Measurements from ENCODE around the gene ZMYND11.
"Not testable (repeated sequence)": the region's sequence is repeated elsewhere in the genome, so short reads cannot be mapped to it uniquely, and the experiment has no call there.

The ZMYND11 gene

DNA sequence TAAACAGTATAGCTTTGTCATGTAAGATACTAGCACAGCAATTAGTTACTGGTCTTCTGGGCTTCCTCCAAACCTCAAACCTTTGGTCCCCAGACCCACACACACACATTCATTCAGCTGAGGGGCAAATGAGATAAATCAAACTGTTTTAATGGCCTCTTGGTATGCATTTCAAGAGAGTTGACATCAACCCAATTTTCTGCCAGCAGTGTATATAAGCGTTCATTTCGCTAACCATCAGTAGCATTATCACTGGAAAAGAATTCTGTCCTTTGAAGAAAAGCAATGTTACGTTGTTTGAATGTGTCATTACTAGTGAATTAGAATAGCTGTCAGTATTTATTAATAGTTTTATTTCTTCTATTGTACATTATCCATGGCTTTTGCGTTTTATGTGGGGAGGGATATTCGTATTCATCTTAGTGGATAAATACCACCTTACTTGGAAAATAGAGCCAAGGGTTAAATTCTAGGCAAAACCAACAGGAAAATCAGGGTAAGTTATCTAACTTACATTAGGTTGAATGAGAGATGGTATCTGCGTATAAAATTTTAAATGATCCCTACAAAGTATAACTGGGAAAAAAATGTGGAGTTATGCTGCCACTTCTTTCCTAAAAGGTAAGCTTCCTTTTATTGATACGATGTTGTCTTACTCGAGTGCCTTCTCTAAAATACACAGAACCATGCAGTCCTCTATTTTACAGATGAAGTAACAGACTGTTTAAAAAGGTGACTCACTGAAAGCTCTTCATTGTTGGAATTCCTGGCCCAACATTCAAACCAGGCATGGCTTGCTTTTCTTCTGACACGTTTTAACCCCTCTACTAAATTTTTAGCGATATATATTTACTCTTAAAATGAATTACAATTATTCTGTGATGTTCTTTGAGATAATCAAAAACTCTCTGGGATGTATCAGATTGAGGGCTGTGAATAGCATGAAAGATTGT lies 2.0 kb upstream of the ZMYND11 start:
- DNase-seq (ENCODE audit: low spot score): peak; percentile 71
- FAIRE-seq: peak; percentile 91

DNA sequence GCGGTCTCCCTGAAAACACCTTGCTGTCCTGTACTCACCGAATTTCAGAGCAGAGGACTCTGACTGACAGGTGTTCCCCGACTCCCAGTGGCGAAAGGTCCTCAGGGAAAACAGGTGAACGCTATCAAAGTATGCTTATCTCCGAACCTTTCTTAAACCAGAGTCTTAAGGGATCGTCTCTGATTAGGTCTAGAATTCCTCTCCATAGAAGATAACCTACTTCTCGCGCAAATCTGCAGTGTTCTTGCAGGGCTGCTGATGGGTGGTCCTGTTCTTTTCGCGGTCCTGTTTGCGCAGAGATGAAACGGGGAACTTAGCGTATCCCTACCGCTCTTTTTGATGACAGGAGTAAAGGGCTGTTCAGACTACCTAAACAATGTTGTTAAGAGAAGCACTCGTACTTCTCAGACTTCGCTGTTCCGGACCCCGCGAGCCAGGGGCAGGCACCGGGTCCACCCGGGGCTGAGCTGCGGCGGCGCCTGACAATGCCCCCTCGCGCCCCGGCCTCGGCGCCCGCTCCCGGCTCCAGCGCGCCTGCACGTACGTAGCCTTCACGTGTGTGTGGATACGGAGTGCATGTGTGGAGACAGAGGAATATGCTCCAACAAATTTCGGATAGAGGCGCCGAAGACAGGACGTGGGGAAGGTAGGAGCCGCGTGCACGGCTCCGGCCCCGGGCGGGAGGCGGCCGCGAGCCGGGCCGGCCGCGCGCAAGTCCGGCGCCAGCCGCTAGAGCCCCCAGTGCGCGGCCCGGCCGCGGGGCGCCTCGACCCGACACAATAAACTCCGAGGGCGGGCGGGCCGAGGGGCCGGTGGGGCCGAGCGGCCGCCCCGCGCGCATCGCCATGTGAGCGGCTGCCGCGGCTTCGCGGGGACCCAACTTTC lies 766 bp upstream of the ZMYND11 start:
- DNase-seq (ENCODE audit: low spot score) (peak; percentile 12), FAIRE-seq (no peak)

DNA sequence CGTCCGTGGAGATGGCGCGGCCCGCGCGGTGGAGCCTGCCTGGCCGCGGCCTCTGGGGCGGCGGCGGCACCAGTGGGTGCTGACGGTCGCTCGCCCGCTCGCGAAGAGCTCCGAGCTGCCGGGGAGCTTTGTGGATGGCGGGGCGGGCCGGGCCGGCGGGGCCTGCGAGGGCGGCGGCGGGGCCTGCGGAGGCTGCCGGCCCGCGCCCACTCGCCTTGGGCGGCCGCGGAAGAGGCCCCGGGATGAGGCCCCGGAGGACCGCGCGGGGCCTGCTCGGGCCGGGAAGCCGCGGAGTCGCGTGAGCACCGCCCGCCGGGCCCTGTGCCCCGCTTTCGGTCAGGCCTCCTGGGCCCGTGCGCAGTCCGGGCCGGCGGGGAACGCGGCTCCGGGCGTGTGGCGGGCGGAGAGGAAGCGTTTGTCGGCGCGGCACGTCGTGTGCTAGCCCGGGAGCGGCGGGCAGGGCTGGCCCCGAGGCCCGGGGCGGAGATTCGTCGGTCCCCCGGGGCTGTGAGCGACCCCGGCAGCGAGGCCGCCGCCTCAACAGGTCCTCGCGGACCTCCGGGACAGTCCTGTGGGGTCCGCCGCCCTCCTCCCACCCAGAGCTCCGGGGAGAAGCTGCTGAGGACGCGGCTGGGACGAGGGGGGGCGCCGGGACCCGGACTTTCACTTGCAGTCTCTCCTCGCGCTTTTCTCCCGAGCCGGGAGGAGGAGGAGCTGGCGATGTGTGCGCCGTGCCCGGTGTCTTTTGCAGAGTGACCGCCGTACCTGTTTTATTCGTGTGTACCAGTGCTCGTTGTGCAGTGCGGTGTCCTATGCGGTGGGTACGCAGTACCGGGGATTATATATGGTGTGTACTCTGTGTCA lies 578 bp downstream of the ZMYND11 start:
- DNase-seq (ENCODE audit: low spot score): peak; percentile 34

DNA sequence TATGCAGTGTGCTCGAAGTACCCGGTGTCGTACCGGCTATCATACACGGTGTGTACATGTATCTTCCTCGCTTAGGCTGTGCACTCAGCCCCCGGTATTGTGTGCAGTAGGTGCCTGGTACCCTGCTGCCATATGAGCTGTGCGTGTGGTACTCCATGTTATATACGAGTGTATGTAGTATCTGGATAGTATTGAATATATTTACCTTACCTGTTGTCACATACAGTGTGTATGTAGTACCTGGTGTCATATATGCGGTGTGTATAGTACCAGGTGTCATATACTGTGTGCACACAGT lies 1.2 kb downstream of the ZMYND11 start:
- DNase-seq (ENCODE audit: low spot score): no peak
- FAIRE-seq: no peak

More for the DNA sequence above, 578 bp downstream of the ZMYND11 start:
- FAIRE-seq: no peak

DNA sequence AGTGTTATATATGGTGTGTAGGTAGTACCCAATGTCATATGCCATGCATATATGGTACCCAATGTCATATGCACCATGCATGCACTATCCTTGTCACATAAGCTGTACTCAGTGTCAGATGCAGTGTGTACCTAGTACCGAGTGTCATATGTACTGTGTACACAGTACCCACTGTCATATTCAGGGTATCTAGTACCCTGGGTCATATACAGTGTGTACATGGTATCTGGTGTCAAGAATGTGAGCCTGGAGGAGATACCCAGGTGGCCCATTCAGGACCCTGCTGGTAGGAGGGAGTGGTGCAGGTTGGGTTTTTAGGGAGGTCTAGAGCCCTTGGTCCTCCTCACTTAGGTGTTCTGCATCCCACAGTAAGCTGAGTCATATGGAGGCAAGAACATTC lies 1.8 kb downstream of the ZMYND11 start:
- FAIRE-seq (no peak), DNase-seq (ENCODE audit: low spot score) (peak; percentile 8)

DNA sequence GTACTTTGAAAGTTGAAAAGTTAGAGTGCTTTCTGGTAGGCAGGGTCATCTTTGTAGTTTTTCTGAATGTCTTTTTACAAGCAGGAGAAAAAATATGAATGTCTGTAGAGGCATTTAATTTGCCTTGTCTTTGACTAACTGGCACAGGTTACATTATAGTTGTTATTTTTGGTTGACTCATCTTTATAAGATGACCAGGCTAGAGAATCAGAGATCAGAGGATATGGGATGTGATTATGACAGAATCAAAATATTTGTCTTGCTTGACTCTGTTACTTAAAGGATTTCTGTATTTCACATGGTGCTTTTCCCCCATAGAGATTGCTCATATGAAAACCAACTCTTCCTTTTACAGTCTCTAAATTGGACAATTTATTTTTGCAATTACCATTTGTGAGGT lies 2.4 kb downstream of the ZMYND11 start:
- peak; percentile 43 for DNase-seq (ENCODE audit: low spot score)
- FAIRE-seq: peak; percentile 5

DNA sequence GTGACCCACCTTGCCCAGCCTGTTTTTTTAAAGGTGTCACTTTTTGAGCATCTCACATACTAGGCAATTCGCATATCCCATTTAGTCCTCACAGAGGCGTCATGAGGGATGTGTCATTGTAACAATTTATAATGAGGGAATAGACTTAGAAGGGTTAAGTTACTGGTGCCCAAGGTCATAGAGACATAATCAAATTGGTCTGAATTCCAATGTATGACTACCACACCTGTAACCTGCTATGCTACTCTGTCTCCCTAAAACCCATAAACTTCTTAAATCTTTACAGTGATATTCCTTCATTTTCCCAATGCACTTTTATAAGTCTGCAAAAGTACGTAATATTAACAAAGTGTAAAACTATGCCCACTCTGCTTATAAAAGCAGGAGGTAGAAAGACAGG lies 7.1 kb downstream of the ZMYND11 start:
- FAIRE-seq: no peak
- DNase-seq (ENCODE audit: low spot score): no peak

DNA sequence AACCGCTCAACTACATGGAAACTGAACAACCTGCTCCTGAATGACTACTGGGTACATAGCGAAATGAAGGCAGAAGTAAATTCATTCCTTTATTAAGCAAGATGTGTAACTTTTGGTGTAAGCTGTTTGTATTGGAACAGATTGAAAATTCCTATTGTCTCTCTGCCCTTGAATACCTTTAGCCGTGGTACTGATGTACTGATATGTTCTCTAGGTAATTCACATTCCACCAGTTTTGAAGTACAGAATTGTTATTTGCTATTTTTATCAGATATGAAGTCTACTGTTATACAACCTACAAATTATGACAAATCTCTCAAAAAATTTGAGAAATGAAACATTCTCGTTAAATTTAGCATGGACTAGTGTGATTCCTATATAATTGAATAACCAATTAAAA lies 17.7 kb downstream of the ZMYND11 start:
- DNase-seq (ENCODE audit: low spot score) (no peak), FAIRE-seq (no peak)

DNA sequence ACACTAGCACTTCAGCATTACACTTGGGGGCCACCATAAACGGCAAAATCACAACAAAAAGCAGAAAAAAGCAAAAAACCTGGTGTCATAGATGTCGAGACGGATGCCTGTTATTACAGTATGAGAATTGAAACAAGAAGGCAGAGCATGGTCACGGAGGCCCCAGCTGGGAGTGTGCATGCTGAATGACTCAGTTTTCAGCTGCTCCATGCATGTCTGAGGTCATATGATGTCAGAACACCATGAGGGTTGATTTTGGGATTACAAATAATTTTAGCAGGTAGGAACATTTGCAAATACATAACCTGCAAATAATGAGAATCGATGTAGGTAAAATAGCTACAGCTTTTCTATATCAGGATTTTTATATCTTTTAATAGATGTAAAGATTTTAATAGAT lies 19.1 kb downstream of the ZMYND11 start:
- DNase-seq (ENCODE audit: low spot score) (no peak), FAIRE-seq (no peak)

DNA sequence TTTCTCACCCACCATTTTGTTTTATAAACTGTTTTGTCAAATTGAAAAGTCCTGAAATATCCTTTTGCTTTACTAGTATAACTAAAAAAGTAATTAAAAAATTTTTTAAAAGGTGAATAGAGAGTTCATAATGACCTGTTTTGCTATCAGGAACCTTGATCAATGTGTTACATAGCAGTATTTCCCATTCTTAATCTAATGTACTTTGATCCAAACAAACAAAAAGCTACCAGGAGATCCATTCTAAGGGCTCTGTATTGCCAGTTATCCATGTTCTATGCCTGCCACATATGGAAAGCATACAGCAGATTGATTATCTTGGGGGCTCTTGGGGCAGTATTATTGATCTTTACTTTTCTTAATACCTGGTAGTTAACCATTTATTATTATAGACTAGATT lies 32.1 kb downstream of the ZMYND11 start:
- DNase-seq (ENCODE audit: low spot score) (no peak), FAIRE-seq (no peak)

- FAIRE-seq (no peak), DNase-seq (ENCODE audit: low spot score) (no peak)
These were observed 38.5 kb downstream of the ZMYND11 start for GRCh38 chr10:173741-174140.

GRCh38 chr10:176677-177076 lies 41.4 kb downstream of the ZMYND11 start:
- FAIRE-seq: no peak

DNA sequence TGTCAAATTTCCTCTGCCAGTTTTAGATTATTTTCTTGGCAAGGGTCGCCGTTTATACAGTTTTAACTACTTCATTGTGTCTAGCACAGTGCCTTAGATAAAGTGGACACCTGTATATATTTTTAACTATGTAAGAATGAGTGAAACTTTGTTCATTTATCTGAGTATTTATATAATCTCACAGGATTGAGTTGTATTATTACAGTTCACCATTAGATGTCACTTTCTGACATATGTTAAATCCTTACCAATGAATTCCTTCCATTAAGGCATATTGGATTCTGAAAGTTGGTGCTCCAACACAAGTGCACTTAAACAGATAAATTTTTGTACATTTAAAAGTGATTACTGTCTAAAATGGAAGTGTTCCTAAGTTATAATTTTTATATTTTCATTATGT lies 43.0 kb downstream of the ZMYND11 start:
- DNase-seq (ENCODE audit: low spot score) (peak; percentile 36), FAIRE-seq (peak; percentile 84)

More at GRCh38 chr10:176677-177076, 41.4 kb downstream of the ZMYND11 start:
- DNase-seq (ENCODE audit: low spot score): no peak

DNA sequence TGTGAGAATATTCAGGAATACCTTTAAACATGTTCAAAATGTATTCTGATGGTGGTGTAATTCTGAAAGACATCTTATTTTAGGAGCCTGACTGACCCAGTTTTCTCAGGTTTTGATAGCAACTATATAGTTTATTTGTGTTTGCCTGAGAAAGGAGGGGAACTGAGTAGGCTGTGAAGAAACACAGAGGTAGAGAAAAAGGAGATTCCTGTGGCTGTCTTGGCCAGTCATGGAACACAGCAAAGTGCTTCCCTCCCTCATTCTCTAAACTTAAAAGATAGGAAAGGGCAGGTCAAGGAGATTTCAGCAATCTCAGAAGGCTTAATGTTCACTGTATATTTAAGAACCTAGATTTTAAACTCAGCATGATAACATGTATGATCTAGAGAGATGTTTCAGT lies 43.5 kb downstream of the ZMYND11 start:
- no peak for FAIRE-seq
- DNase-seq (ENCODE audit: low spot score): no peak

- FAIRE-seq (no peak), DNase-seq (ENCODE audit: low spot score) (no peak)
These were observed 47.4 kb downstream of the ZMYND11 start for GRCh38 chr10:182441-183201.

- FAIRE-seq (no peak), DNase-seq (ENCODE audit: low spot score) (no peak)
These were observed 48.9 kb downstream of the ZMYND11 start for GRCh38 chr10:184174-184573.

DNA sequence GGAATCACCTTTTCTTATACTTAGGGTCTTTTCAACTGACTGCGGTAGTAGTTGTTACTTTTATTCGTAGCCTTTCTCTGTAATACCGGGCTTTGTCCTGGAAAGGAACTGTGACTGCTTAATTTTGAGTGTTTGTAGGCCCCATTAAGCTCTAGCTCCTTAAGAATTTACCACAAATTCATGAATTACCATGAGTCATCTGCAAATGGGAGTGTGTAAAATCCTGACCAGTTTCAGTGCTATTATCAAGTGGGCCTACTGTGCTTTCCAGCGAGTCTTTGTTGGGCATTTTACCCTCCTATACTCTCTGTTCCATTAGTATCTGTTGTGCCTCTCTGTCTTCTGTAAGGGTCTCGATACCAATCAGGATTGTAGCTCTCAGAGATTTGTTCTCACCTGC lies 49.7 kb downstream of the ZMYND11 start:
- DNase-seq (ENCODE audit: low spot score) (no peak), FAIRE-seq (no peak)

- not testable (repeated sequence) for DNase-seq (ENCODE audit: low spot score); FAIRE-seq
These were observed 50.3 kb downstream of the ZMYND11 start for GRCh38 chr10:185571-185970.

- DNase-seq (ENCODE audit: low spot score): no peak
- FAIRE-seq: no peak
These were observed 51.7 kb downstream of the ZMYND11 start for GRCh38 chr10:186911-187310.

- no peak for FAIRE-seq
These were observed 53.3 kb downstream of the ZMYND11 start for GRCh38 chr10:188546-188945.

DNA sequence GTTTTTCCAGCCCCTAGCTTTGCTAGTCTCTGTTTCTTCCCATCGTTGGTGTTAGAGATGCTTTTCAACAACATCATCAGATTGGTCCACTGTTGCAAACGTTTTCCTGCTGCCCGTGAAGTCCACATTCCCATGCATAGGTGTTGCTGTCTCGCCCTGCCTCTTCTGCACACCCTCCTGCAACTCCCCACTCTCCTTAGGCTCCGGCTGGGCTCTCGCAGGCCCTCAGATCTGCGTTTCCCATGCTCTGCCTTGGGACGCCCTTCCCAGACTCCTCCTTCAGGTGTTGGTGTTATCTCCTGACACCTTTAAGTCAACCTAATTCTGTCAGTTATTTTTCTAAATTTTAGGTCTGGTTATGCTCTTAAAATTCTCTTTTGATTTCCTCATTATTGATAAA lies 55.0 kb downstream of the ZMYND11 start:
- FAIRE-seq: no peak

More at GRCh38 chr10:188546-188945, 53.3 kb downstream of the ZMYND11 start:
- no peak for DNase-seq (ENCODE audit: low spot score)

More for the DNA sequence above, 55.0 kb downstream of the ZMYND11 start:
- no peak for DNase-seq (ENCODE audit: low spot score)
